Smooth muscle cell (in vitro differentiated cells): ENCODE measurements around the gene EIF2S2. TPM values are rescaled to one million over a fixed set of nuclear protein-coding genes. Genes with fewer than 3 reads are reported as not detected.

ENCODE experiments used
- microRNA-seq: library from miRNA; unstranded; fragments of <30 nt; microRNA quantifications from one replicate; pipeline ENCODE4, GENCODE V29; 2016; ENCODE audit warnings: borderline number of aligned reads
- polyA plus RNA-seq: library from polyadenylated mRNA; unstranded; fragments of >200 nt; fragmentation: Nextera tagmentation; extraction: Ambion mirVana; gene quantifications from 2 replicates; pipeline ENCODE4 v1.2.1, GENCODE V29; 2016
- small RNA-seq: library from RNA; depleted of rRNA; stranded (forward); fragments of <200 nt; gene quantifications from one replicate; pipeline ENCODE3, GENCODE V24; 2014
- total RNA-seq: library from RNA; depleted of rRNA; stranded (reverse); fragments of >200 nt; gene quantifications from 2 replicates; pipeline ENCODE4 v1.2.3, GENCODE V29; 2014

Gene EIF2S2
- total and polyA plus RNA-seq, 2 experiments from 2014 or later: 38.6 to 69.8 TPM

Small RNAs within 50 kb of the gene (microRNA-seq; reads per million reads assigned to microRNA genes)
- gene MIR4755: not detected

Small RNAs within 50 kb of the gene (small RNA-seq; reads per million reads assigned to genes)
- not detected for gene MIR4755

Other genes starting within 250 kb of the EIF2S2 start
- gene RALY, start 118.3 kb downstream of the EIF2S2 start, total RNA-seq: 95.8 and 99.7 TPM in 2 replicates
- 193 and 218 TPM in 2 replicates for gene RALY, start 118.3 kb downstream of the EIF2S2 start, polyA plus RNA-seq
- gene ASIP, start 129.2 kb upstream of the EIF2S2 start, total RNA-seq: not detected in 2 replicates
- gene ASIP, start 129.2 kb upstream of the EIF2S2 start, polyA plus RNA-seq: not detected in 2 replicates
- 58.3 and 73.8 TPM in 2 replicates for gene AHCY, start 191.1 kb upstream of the EIF2S2 start, total RNA-seq
- gene AHCY, start 191.1 kb upstream of the EIF2S2 start, polyA plus RNA-seq: 36.2 and 39.4 TPM in 2 replicates